ENCODE results near the gene TMEM117.

TMEM117 gene

DNA sequence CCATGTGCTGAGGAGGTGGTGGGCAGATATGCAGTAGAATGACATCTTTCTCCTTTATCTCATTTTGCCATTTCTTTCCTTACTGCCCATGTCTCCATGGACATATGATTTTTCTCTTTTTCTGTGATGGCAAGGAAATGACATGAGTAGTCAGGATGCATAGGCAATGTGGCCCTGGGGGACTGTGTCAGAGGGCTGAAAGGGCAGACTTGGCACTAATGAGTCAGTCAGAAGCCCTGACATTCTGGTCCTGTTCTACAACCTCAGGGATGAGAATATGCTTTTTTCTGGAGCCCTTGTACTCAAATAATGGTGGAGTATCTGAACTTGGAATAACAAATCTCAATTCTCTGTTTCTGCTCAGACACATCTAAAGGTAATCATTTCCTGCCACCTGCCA, 167.8 kb downstream of the TMEM117 start:
- TF ChIP-seq SNAI2 (CRISPR knock-in tag; IDR thresholded peaks at IDR 0.05) (no peak), PPARA (CRISPR knock-in tag; IDR thresholded peaks at IDR 0.05; ENCODE audit: borderline replicate concordance) (no peak), TOX (CRISPR knock-in tag; IDR thresholded peaks at IDR 0.05; ENCODE audit: borderline replicate concordance) (no peak), TCF4 (CRISPR knock-in tag; IDR thresholded peaks at IDR 0.05; ENCODE audit: borderline replicate concordance) (no peak), ZFP3 (CRISPR knock-in tag; IDR thresholded peaks at IDR 0.05) (no peak), OSR1 (CRISPR knock-in tag; IDR thresholded peaks at IDR 0.05) (no peak), ZNF565 (CRISPR knock-in tag; conservative IDR thresholded peaks at IDR 0.05; ENCODE audit: low read depth) (no peak), ZNF70 (CRISPR knock-in tag; IDR thresholded peaks at IDR 0.05) (no peak), ISL1 (CRISPR knock-in tag; IDR thresholded peaks at IDR 0.05) (no peak), RARB (CRISPR knock-in tag; IDR thresholded peaks at IDR 0.05) (no peak)
- TF ChIP-seq, protein P1, sequence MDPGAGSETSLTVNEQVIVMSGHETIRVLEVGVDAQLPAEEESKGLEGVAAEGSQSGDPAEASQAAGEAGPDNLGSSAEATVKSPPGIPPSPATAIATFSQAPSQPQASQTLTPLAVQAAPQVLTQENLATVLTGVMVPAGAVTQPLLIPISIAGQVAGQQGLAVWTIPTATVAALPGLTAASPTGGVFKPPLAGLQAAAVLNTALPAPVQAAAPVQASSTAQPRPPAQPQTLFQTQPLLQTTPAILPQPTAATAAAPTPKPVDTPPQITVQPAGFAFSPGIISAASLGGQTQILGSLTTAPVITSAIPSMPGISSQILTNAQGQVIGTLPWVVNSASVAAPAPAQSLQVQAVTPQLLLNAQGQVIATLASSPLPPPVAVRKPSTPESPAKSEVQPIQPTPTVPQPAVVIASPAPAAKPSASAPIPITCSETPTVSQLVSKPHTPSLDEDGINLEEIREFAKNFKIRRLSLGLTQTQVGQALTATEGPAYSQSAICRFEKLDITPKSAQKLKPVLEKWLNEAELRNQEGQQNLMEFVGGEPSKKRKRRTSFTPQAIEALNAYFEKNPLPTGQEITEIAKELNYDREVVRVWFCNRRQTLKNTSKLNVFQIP (CRISPR knock-in tag; IDR thresholded peaks at IDR 0.05; ENCODE audit: borderline replicate concordance, low read depth) = no peak
- TF ChIP-seq, protein P2, sequence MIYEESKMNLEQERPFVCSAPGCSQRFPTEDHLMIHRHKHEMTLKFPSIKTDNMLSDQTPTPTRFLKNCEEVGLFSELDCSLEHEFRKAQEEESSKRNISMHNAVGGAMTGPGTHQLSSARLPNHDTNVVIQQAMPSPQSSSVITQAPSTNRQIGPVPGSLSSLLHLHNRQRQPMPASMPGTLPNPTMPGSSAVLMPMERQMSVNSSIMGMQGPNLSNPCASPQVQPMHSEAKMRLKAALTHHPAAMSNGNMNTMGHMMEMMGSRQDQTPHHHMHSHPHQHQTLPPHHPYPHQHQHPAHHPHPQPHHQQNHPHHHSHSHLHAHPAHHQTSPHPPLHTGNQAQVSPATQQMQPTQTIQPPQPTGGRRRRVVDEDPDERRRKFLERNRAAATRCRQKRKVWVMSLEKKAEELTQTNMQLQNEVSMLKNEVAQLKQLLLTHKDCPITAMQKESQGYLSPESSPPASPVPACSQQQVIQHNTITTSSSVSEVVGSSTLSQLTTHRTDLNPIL (CRISPR knock-in tag; IDR thresholded peaks at IDR 0.05; ENCODE audit: low read depth) = no peak
- TF ChIP-seq, protein P3, sequence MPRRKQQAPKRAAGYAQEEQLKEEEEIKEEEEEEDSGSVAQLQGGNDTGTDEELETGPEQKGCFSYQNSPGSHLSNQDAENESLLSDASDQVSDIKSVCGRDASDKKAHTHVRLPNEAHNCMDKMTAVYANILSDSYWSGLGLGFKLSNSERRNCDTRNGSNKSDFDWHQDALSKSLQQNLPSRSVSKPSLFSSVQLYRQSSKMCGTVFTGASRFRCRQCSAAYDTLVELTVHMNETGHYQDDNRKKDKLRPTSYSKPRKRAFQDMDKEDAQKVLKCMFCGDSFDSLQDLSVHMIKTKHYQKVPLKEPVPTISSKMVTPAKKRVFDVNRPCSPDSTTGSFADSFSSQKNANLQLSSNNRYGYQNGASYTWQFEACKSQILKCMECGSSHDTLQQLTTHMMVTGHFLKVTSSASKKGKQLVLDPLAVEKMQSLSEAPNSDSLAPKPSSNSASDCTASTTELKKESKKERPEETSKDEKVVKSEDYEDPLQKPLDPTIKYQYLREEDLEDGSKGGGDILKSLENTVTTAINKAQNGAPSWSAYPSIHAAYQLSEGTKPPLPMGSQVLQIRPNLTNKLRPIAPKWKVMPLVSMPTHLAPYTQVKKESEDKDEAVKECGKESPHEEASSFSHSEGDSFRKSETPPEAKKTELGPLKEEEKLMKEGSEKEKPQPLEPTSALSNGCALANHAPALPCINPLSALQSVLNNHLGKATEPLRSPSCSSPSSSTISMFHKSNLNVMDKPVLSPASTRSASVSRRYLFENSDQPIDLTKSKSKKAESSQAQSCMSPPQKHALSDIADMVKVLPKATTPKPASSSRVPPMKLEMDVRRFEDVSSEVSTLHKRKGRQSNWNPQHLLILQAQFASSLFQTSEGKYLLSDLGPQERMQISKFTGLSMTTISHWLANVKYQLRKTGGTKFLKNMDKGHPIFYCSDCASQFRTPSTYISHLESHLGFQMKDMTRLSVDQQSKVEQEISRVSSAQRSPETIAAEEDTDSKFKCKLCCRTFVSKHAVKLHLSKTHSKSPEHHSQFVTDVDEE (CRISPR knock-in tag; IDR thresholded peaks at IDR 0.05) = no peak
- ATAC-seq = no peak

DNA sequence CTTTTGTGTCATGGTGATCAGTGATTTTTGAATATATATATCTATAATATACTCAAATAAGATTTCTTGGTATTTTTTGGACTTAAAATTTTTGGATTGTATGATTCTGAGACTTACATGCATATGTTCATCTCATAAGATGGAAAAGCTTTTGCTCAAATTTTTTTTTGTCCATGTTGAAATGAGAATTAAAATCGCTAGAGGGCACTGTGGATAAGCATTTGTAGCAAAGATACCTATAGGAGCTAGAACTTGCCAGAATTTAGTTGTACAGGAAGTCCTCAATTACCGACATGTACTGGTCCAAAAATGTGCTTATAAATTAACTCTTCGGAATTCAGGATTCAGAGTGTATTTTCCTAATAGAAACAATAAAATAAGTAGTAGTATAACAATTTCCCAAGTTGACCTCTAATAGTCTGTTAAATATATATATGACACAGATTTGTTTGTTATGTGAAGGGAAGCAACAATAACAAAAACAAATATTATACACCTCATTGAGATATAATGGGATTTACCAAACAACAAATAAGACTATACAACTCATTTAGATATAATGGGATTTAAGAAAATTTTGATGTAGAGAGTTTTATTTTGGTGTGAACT, 179.6 kb downstream of the TMEM117 start:
- TF ChIP-seq, protein P4, sequence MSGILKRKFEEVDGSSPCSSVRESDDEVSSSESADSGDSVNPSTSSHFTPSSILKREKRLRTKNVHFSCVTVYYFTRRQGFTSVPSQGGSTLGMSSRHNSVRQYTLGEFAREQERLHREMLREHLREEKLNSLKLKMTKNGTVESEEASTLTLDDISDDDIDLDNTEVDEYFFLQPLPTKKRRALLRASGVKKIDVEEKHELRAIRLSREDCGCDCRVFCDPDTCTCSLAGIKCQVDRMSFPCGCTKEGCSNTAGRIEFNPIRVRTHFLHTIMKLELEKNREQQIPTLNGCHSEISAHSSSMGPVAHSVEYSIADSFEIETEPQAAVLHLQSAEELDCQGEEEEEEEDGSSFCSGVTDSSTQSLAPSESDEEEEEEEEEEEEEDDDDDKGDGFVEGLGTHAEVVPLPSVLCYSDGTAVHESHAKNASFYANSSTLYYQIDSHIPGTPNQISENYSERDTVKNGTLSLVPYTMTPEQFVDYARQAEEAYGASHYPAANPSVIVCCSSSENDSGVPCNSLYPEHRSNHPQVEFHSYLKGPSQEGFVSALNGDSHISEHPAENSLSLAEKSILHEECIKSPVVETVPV (CRISPR knock-in tag; IDR thresholded peaks at IDR 0.05) = no peak
- TF ChIP-seq TOX (CRISPR knock-in tag; IDR thresholded peaks at IDR 0.05; ENCODE audit: borderline replicate concordance) (no peak), TCF4 (CRISPR knock-in tag; IDR thresholded peaks at IDR 0.05; ENCODE audit: borderline replicate concordance) (no peak), ZNF70 (CRISPR knock-in tag; IDR thresholded peaks at IDR 0.05) (no peak), CSDC2 (CRISPR knock-in tag; IDR thresholded peaks at IDR 0.05) (no peak), ZC3H10 (CRISPR knock-in tag; IDR thresholded peaks at IDR 0.05) (no peak), ZFP30 (CRISPR knock-in tag; IDR thresholded peaks at IDR 0.05) (no peak), SNAI2 (CRISPR knock-in tag; IDR thresholded peaks at IDR 0.05) (no peak), GLIS3 (CRISPR knock-in tag; IDR thresholded peaks at IDR 0.05) (no peak), PPARA (CRISPR knock-in tag; IDR thresholded peaks at IDR 0.05; ENCODE audit: borderline replicate concordance) (no peak), ZFP3 (CRISPR knock-in tag; IDR thresholded peaks at IDR 0.05) (no peak), OSR1 (CRISPR knock-in tag; IDR thresholded peaks at IDR 0.05) (no peak), ARNTL (CRISPR knock-in tag; IDR thresholded peaks at IDR 0.05; ENCODE audit: borderline replicate concordance, low read depth) (no peak)
- TF ChIP-seq, protein P3 (CRISPR knock-in tag; IDR thresholded peaks at IDR 0.05) = no peak
- TF ChIP-seq, protein P1 (CRISPR knock-in tag; IDR thresholded peaks at IDR 0.05; ENCODE audit: borderline replicate concordance, low read depth) = no peak
- TF ChIP-seq, protein P2 (CRISPR knock-in tag; IDR thresholded peaks at IDR 0.05; ENCODE audit: low read depth) = no peak
- peak; percentile 75 for ATAC-seq

Measured in SK-N-SH treated with all-trans-retinoic acid at 6 μM for 48 hours (cell line).